H9 (cell line): ENCODE data around the gene CCSER1. TPM values are rescaled to one million over a fixed set of nuclear protein-coding genes. Genes with fewer than 3 reads are reported as not detected.

Experiments used
- DNase-seq: peaks from one replicate; pipeline ENCODE4 v3.0.0-alpha.2; 2017
- H2AFZ ChIP-seq: one replicate; pipeline ENCODE4 v1.6.1; 2013; ENCODE audit warnings: mild to moderate bottlenecking, low read length, control low read depth, moderate library complexity
- H2AK5ac ChIP-seq: 2 replicates; pipeline ENCODE4 v1.6.1; 2013; ENCODE audit warnings: low read length, control low read depth, mixed read lengths; ENCODE audit not compliant: insufficient read length
- H2BK120ac ChIP-seq: one replicate; pipeline ENCODE4 v1.6.1; 2013; ENCODE audit warnings: low read depth, mild to moderate bottlenecking, low read length, control low read depth, inconsistent platforms; ENCODE audit not compliant: poor library complexity, severe bottlenecking
- H2BK12ac ChIP-seq: 2 replicates; pipeline ENCODE4 v1.6.1; 2013; ENCODE audit warnings: low read length, control low read depth, mixed read lengths, low read depth; ENCODE audit not compliant: insufficient read length
- H2BK15ac ChIP-seq: 2 replicates; pipeline ENCODE4 v1.6.1; 2013; ENCODE audit warnings: low read depth, low read length, control low read depth
- H2BK20ac ChIP-seq: one replicate; pipeline ENCODE4 v1.6.1; 2013; ENCODE audit warnings: low read depth, mild to moderate bottlenecking, low read length, control low read depth, inconsistent platforms; ENCODE audit not compliant: poor library complexity, severe bottlenecking
- H2BK5ac ChIP-seq: 2 replicates; pipeline ENCODE4 v1.6.1; 2013; ENCODE audit warnings: low read length, control low read depth, mixed read lengths; ENCODE audit not compliant: insufficient read length
- H3K14ac ChIP-seq: 2 replicates; pipeline ENCODE4 v1.6.1; 2013; ENCODE audit warnings: low read length, control low read depth; ENCODE audit not compliant: insufficient read depth
- H3K18ac ChIP-seq: 2 replicates; pipeline ENCODE4 v1.6.1; 2013; ENCODE audit warnings: low read depth, mild to moderate bottlenecking, mixed read lengths, low read length, control low read depth; ENCODE audit not compliant: insufficient read length
- H3K23ac ChIP-seq: 2 replicates; pipeline ENCODE4 v1.6.1; 2013; ENCODE audit warnings: low read length, control low read depth, mixed read lengths, low read depth; ENCODE audit not compliant: insufficient read length
- H3K23me2 ChIP-seq: 2 replicates; pipeline ENCODE4 v1.6.1; 2013; ENCODE audit warnings: low read depth, mild to moderate bottlenecking, mixed read lengths, low read length, control low read depth; ENCODE audit not compliant: insufficient read length, poor library complexity, severe bottlenecking
- H3K27ac ChIP-seq: 2 replicates; pipeline ENCODE4 v1.5.1; 2013; ENCODE audit warnings: low read length, control low read depth, mixed read lengths, low read depth; ENCODE audit not compliant: insufficient read length
- H3K27me3 ChIP-seq: 2 replicates; pipeline ENCODE4 v1.6.1; 2013; ENCODE audit warnings: low read length, control low read depth, inconsistent platforms; ENCODE audit not compliant: insufficient read depth
- H3K4ac ChIP-seq: 2 replicates; pipeline ENCODE4 v1.6.1; 2013; ENCODE audit warnings: low read depth, mild to moderate bottlenecking, control low read depth, inconsistent platforms, low read length, moderate library complexity
- H3K4me1 ChIP-seq: 2 replicates; pipeline ENCODE4 v1.6.1; 2013; ENCODE audit warnings: low read length, control low read depth, inconsistent platforms; ENCODE audit not compliant: insufficient read depth
- H3K4me2 ChIP-seq: 2 replicates; pipeline ENCODE4 v1.6.1; 2013; ENCODE audit warnings: low read length, control low read depth, mixed read lengths; ENCODE audit not compliant: insufficient read length, insufficient read depth
- H3K56ac ChIP-seq: 2 replicates; pipeline ENCODE4 v1.6.1; 2013; ENCODE audit warnings: low read depth, mild to moderate bottlenecking, mixed read lengths, low read length, control low read depth; ENCODE audit not compliant: insufficient read length
- H3K79me1 ChIP-seq: 2 replicates; pipeline ENCODE4 v1.6.1; 2013; ENCODE audit warnings: low read depth, mild to moderate bottlenecking, moderate library complexity, low read length, control low read depth, inconsistent platforms; ENCODE audit not compliant: insufficient read depth, poor library complexity, severe bottlenecking
- H3K79me2 ChIP-seq: 2 replicates; pipeline ENCODE4 v1.6.1; 2013; ENCODE audit warnings: low read length, control low read depth, inconsistent platforms; ENCODE audit not compliant: insufficient read depth
- H3K9ac ChIP-seq: 2 replicates; pipeline ENCODE4 v1.6.1; 2013; ENCODE audit warnings: low read length, control low read depth, mixed read lengths; ENCODE audit not compliant: insufficient read length; ENCODE audit errors: extremely low read depth
- H3K9me3 ChIP-seq: one replicate; pipeline ENCODE4 v1.6.1; 2013; ENCODE audit warnings: low read depth, low read length, inconsistent platforms; ENCODE audit not compliant: control insufficient read depth
- H3T11ph ChIP-seq: one replicate; pipeline ENCODE4 v1.6.1; 2013; ENCODE audit warnings: mild to moderate bottlenecking, low read length, control low read depth, inconsistent platforms
- H4K20me1 ChIP-seq: one replicate; pipeline ENCODE4 v1.6.1; 2013; ENCODE audit not compliant: control insufficient read depth, insufficient read length, insufficient read depth
- H4K5ac ChIP-seq: 2 replicates; pipeline ENCODE4 v1.6.1; 2013; ENCODE audit warnings: low read depth, mild to moderate bottlenecking, mixed read lengths, low read length, control low read depth; ENCODE audit not compliant: insufficient read length
- H4K8ac ChIP-seq: replicated peaks from 2 replicates; pipeline ENCODE4 v1.6.1; 2013; ENCODE audit warnings: low read length, control low read depth, mixed read lengths, low read depth; ENCODE audit not compliant: insufficient read length
- H4K91ac ChIP-seq: 2 replicates; pipeline ENCODE4 v1.6.1; 2013; ENCODE audit warnings: low read depth, mild to moderate bottlenecking, moderate library complexity, mixed read lengths, low read length, control low read depth; ENCODE audit not compliant: insufficient read length
- H3K27ac Mint-ChIP-seq, 3 experiments: 2 replicates in 2 of 3; 3 replicates in 1 of 3; pipeline ENCODE4 v1.8.0; 2020 to 2021; ENCODE audit warnings: mixed read lengths in 3 of 3, mild to moderate bottlenecking in 1 of 3, moderate library complexity in 1 of 3
- H3K27me3 Mint-ChIP-seq: 2 replicates; pipeline ENCODE4 v1.8.0; 2021; ENCODE audit warnings: low read depth, mild to moderate bottlenecking, moderate library complexity, mixed read lengths
- H3K36me3 Mint-ChIP-seq, 3 experiments: 2 replicates in 2 of 3; 3 replicates in 1 of 3; pipeline ENCODE4 v1.8.0; 2020 to 2021; ENCODE audit warnings: low read depth in 3 of 3, mixed read lengths in 3 of 3; ENCODE audit not compliant: insufficient read depth in 1 of 3
- H3K4me1 Mint-ChIP-seq, 2 experiments: 2 replicates each; pipeline ENCODE4 v1.8.0; 2020; ENCODE audit warnings: mixed read lengths in 2 of 2
- H3K4me3 Mint-ChIP-seq, 2 experiments: 2 replicates in 1 of 2; 3 replicates in 1 of 2; pipeline ENCODE4 v1.8.0; 2020 to 2021; ENCODE audit warnings: mild to moderate bottlenecking in 2 of 2, mixed read lengths in 2 of 2, moderate library complexity in 1 of 2
- H3K9me3 Mint-ChIP-seq, 2 experiments: 2 replicates in 1 of 2; 3 replicates in 1 of 2; pipeline ENCODE4 v1.8.0; 2020; ENCODE audit warnings: mild to moderate bottlenecking in 2 of 2, mixed read lengths in 2 of 2, moderate library complexity in 1 of 2
- WGBS: extraction: QIAGEN DNeasy Blood & Tissue Kit; methylation state at CpG from one replicate; pipeline ENCODE4 v1.1.7; 2013; ENCODE audit warnings: missing lambda C conversion rate, low lambda C conversion rate, mixed read lengths; ENCODE audit not compliant: insufficient read length; ENCODE audit errors: extremely low coverage; 5-methylcytosine and 5-hydroxymethylcytosine counted together
- total RNA-seq: library from RNA; stranded (reverse); gene quantifications from 2 replicates; pipeline ENCODE4 v1.2.1, GENCODE V29; 2021
- TF ChIP-seq, protein P1 (sequence below): fragments of 200-600 bp; sonication (generic); conservative IDR thresholded peaks from 3 replicates; pipeline ENCODE4 v1.8.0; 2021; ENCODE audit warnings: antibody characterized with exemption, mild to moderate bottlenecking

CCSER1 gene
- total RNA-seq, 1 experiment from 2014 or later = 0.37 TPM

- no peaks in the 10 kb centered on the region for H3K79me2 ChIP-seq
- H3K9ac ChIP-seq = no peak overlapping the region
- H3K79me1 ChIP-seq = no peaks in the 10 kb centered on the region
- H3K9me3 ChIP-seq = no peaks in the 10 kb centered on the region
- H2BK20ac ChIP-seq = no peak overlapping the region
- H3K4me3 Mint-ChIP-seq = no peak overlapping the region
- H2BK5ac ChIP-seq = no peak overlapping the region
- no peaks in the 10 kb centered on the region for H3K27me3 ChIP-seq
- peaks cover 2% of the 10 kb centered on the region; the same call in 1 of the 2 replicates for H3K4me1 ChIP-seq
- DNase-seq = no peak
- no peak overlapping the region for H3K23ac ChIP-seq
- H3K4ac ChIP-seq = no peak overlapping the region
- H3K14ac ChIP-seq = no peak overlapping the region
- H4K8ac ChIP-seq = no peak overlapping the region
- no peak overlapping the region for H3K27ac ChIP-seq
- H2AK5ac ChIP-seq = no peak overlapping the region
- TF ChIP-seq, protein P1, sequence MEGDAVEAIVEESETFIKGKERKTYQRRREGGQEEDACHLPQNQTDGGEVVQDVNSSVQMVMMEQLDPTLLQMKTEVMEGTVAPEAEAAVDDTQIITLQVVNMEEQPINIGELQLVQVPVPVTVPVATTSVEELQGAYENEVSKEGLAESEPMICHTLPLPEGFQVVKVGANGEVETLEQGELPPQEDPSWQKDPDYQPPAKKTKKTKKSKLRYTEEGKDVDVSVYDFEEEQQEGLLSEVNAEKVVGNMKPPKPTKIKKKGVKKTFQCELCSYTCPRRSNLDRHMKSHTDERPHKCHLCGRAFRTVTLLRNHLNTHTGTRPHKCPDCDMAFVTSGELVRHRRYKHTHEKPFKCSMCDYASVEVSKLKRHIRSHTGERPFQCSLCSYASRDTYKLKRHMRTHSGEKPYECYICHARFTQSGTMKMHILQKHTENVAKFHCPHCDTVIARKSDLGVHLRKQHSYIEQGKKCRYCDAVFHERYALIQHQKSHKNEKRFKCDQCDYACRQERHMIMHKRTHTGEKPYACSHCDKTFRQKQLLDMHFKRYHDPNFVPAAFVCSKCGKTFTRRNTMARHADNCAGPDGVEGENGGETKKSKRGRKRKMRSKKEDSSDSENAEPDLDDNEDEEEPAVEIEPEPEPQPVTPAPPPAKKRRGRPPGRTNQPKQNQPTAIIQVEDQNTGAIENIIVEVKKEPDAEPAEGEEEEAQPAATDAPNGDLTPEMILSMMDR = no peak
- no peak overlapping the region for H2BK15ac ChIP-seq
- H3K27ac Mint-ChIP-seq = no peak overlapping the region
- no peak overlapping the region for H3K18ac ChIP-seq
- no peak overlapping the region for H3T11ph ChIP-seq
- no peak overlapping the region for H4K5ac ChIP-seq
- H3K23me2 ChIP-seq = no peaks in the 10 kb centered on the region
- no peak overlapping the region for H4K91ac ChIP-seq
- H4K20me1 ChIP-seq = no peaks in the 10 kb centered on the region
- H3K27me3 Mint-ChIP-seq = no peaks in the 10 kb centered on the region
- no peak overlapping the region for H3K4me2 ChIP-seq
- H2AFZ ChIP-seq = no peak overlapping the region
- no peaks in the 10 kb centered on the region for H3K36me3 Mint-ChIP-seq
- no peak overlapping the region for H2BK120ac ChIP-seq
- no CpG with 5 or more reads among the region's 1 CpG for WGBS
- H3K56ac ChIP-seq = no peak overlapping the region
- no peaks in the 10 kb centered on the region for H3K9me3 Mint-ChIP-seq
- peaks cover 19 to 24% of the 10 kb centered on the region in 2 experiments for H3K4me1 Mint-ChIP-seq
- no peak overlapping the region for H2BK12ac ChIP-seq
Measured at GRCh38 chr4:90186229-90186628, 59.0 kb downstream of the CCSER1 start.
